Smooth muscle cell (in vitro differentiated cells): ENCODE measurements around the gene PRRC2A. TPM values are rescaled to one million over a fixed set of nuclear protein-coding genes. Genes with fewer than 3 reads are reported as not detected.

Experiments
- DNase-seq: peaks from one replicate; lab custom pipeline; 2025; ENCODE audit not compliant: unreplicated experiment; lab: John Stamatoyannopoulos, UW
- H2AFZ ChIP-seq: fragments of 200-600 bp; sonication (generic); 2 replicates; pipeline ENCODE4 v1.6.0; 2016; ENCODE audit warnings: antibody characterized with exemption, low read depth, mild to moderate bottlenecking
- H3F3A ChIP-seq: fragments of 200-600 bp; sonication (generic); 2 replicates; pipeline ENCODE4 v1.6.0; 2017; ENCODE audit warnings: antibody characterized with exemption, low read depth
- H3K27ac ChIP-seq: fragments of 200-600 bp; sonication (generic); 2 replicates; pipeline ENCODE4 v1.5.1; 2016; ENCODE audit warnings: low read depth, mild to moderate bottlenecking
- H3K27me3 ChIP-seq: fragments of 200-600 bp; sonication (generic); 2 replicates; pipeline ENCODE4 v1.6.1; 2016; ENCODE audit warnings: low read depth, mild to moderate bottlenecking
- H3K36me3 ChIP-seq: fragments of 200-600 bp; sonication (generic); 2 replicates; pipeline ENCODE4 v1.5.1; 2016; ENCODE audit warnings: low read depth
- H3K4me1 ChIP-seq: fragments of 200-600 bp; sonication (generic); 2 replicates; pipeline ENCODE4 v1.5.1; 2016; ENCODE audit warnings: low read depth
- H3K4me2 ChIP-seq: fragments of 200-600 bp; sonication (generic); 2 replicates; pipeline ENCODE4 v1.6.0; 2016; ENCODE audit warnings: mild to moderate bottlenecking
- H3K4me3 ChIP-seq: fragments of 200-600 bp; sonication (generic); 2 replicates; pipeline ENCODE4 v1.5.1; 2016; ENCODE audit warnings: mild to moderate bottlenecking
- H3K79me2 ChIP-seq: fragments of 200-600 bp; sonication (generic); 2 replicates; pipeline ENCODE4 v1.6.0; 2016; ENCODE audit warnings: low read depth, mild to moderate bottlenecking
- H3K9ac ChIP-seq: fragments of 200-600 bp; sonication (generic); 2 replicates; pipeline ENCODE4 v1.6.0; 2016; ENCODE audit warnings: low read depth
- H3K9me3 ChIP-seq: fragments of 200-600 bp; sonication (generic); replicated peaks from 2 replicates; pipeline ENCODE4 v1.5.1; 2016; ENCODE audit warnings: low read depth
- H4K20me1 ChIP-seq: fragments of 200-600 bp; sonication (generic); 2 replicates; pipeline ENCODE4 v1.6.0; 2016; ENCODE audit warnings: low read depth
- CTCF ChIP-seq: fragments of 200-600 bp; sonication (generic); IDR thresholded peaks from 2 replicates; pipeline ENCODE4 v1.5.1; 2017; ENCODE audit warnings: borderline replicate concordance, mild to moderate bottlenecking, antibody characterized with exemption; ENCODE audit not compliant: insufficient read depth, poor library complexity, severe bottlenecking
- WGBS: methylation state at CpG from one replicate; pipeline ENCODE4 v1.1.7; 2016; ENCODE audit warnings: low lambda C conversion rate; 5-methylcytosine and 5-hydroxymethylcytosine counted together
- polyA plus RNA-seq: library from polyadenylated mRNA; unstranded; fragments of >200 nt; fragmentation: Nextera tagmentation; extraction: Ambion mirVana; gene quantifications from 2 replicates; pipeline ENCODE4 v1.2.1, GENCODE V29; 2016
- total RNA-seq: library from RNA; depleted of rRNA; stranded (reverse); fragments of >200 nt; gene quantifications from 2 replicates; pipeline ENCODE4 v1.2.3, GENCODE V29; 2014

The PRRC2A gene
- total and polyA plus RNA-seq, 2 experiments from 2014 or later: 47.6 to 58.0 TPM

- peaks cover 54% of the 10 kb centered on the region for H4K20me1 ChIP-seq
- 82% methylated on average over 3 of the region's 3 CpGs for WGBS
- H3K4me2 ChIP-seq: no peak overlapping the region
- no peak overlapping the region for H3K9ac ChIP-seq
- H3K79me2 ChIP-seq: peaks cover 8% of the 10 kb centered on the region
- no peaks in the 10 kb centered on the region for H3K27me3 ChIP-seq
- H3K4me1 ChIP-seq: no peaks in the 10 kb centered on the region
- no peak for DNase-seq
- no peak overlapping the region for H3K4me3 ChIP-seq
- H3K36me3 ChIP-seq: peaks cover 21% of the 10 kb centered on the region
- H3K9me3 ChIP-seq: no peaks in the 10 kb centered on the region
- H2AFZ ChIP-seq: no peak overlapping the region
- no peak for TF ChIP-seq CTCF
- H3K27ac ChIP-seq: peak overlapping the region; percentile 42
- peaks cover 69% of the 10 kb centered on the region for H3F3A ChIP-seq
These were observed 13.6 kb downstream of the PRRC2A start for GRCh38 chr6:31634131-31634530.

GRCh38 chr6:31634969-31635575 lies 14.6 kb downstream of the PRRC2A start:
- Histone ChIP-seq H3K79me2 (peaks cover 8% of the 10 kb centered on the region), H3K27me3 (no peaks in the 10 kb centered on the region), H3K9me3 (no peaks in the 10 kb centered on the region), H2AFZ (no peak overlapping the region), H4K20me1 (peaks cover 51% of the 10 kb centered on the region), H3F3A (peaks cover 77% of the 10 kb centered on the region), H3K27ac (no peak overlapping the region), H3K4me1 (no peaks in the 10 kb centered on the region), H3K4me2 (no peak overlapping the region), H3K36me3 (peaks cover 21% of the 10 kb centered on the region), H3K4me3 (no peak overlapping the region), H3K9ac (no peak overlapping the region)
- 96% methylated on average over 11 of the region's 11 CpGs for WGBS
- no peak for DNase-seq
- no peak for TF ChIP-seq CTCF

- TF ChIP-seq CTCF: no peak
- Histone ChIP-seq H3K4me2 (no peak overlapping the region), H3F3A (peaks cover 77% of the 10 kb centered on the region), H3K4me3 (no peak overlapping the region), H4K20me1 (peaks cover 40% of the 10 kb centered on the region), H2AFZ (no peak overlapping the region), H3K36me3 (peaks cover 20% of the 10 kb centered on the region), H3K9me3 (no peaks in the 10 kb centered on the region), H3K4me1 (no peaks in the 10 kb centered on the region), H3K9ac (no peak overlapping the region), H3K27ac (no peak overlapping the region), H3K27me3 (no peaks in the 10 kb centered on the region), H3K79me2 (peaks cover 3% of the 10 kb centered on the region)
- 94% methylated on average over 22 of the region's 27 CpGs for WGBS
- DNase-seq: no peak
These were observed 16.4 kb downstream of the PRRC2A start for GRCh38 chr6:31636698-31637596.
